K562 (cell line): ENCODE results near the gene CD300C. TPM values are rescaled to one million over a fixed set of nuclear protein-coding genes. Genes with fewer than 3 reads are reported as not detected.

Source experiments
- ATAC-seq: fragments of 200-7000 bp; cut with Tn5 transposase; 3 replicates; pipeline ENCODE4 v1.9.1; 2020; ENCODE audit warnings: moderate library complexity
- BruUV-seq: library from RNA; stranded (reverse); fragments of 400-500 nt; replicated peaks from 2 replicates; lab custom pipeline; 2021; lab: Mats Ljungman, UMichigan
- CTCF ChIA-PET: fragments of 300-600 bp; formaldehyde crosslinking; extraction: SDS; loops from one replicate; lab custom pipeline; 2021; ENCODE audit warnings: low intra/inter-chr PET ratio; lab: Yijun Ruan, JAX
- POLR2A ChIA-PET: fragments of 300-600, 350-650 bp; sonication (Branson Sonifier 250); formaldehyde crosslinking; extraction: SDS; loops from one replicate; lab custom pipeline; 2021; ENCODE audit warnings: antibody characterized with exemption, inconsistent platforms; lab: Yijun Ruan, JAX
- DNase-seq, 4 experiments: peaks; one replicate each; pipeline versions ENCODE4 v3.0.0 to v3.0.0-alpha.2; 2011 to 2018; ENCODE audit warnings: low spot score in 3 of 4, mixed read lengths in 3 of 4; ENCODE audit errors: extremely low read depth in 1 of 4
- FAIRE-seq: peaks from 2 replicates; lab custom pipeline; 2011; peaks lifted over from hg19 to GRCh38; lab: Jason Lieb, UNC
- H2AFZ ChIP-seq: 2 replicates; pipeline ENCODE4 v1.6.0; 2011; ENCODE audit warnings: low read depth, low read length, control low read depth, inconsistent platforms
- H3K27ac ChIP-seq: fragments of 200-600 bp; 3 replicates; pipeline ENCODE4 v1.8.0; 2011; ENCODE audit warnings: low read depth, mild to moderate bottlenecking, control low read depth, inconsistent platforms, low read length, moderate library complexity, mixed read lengths; ENCODE audit errors: extremely low read depth
- H3K27me3 ChIP-seq, 2 experiments: fragments of 300-600 bp in 1 of 2; 2 replicates in 1 of 2; 3 replicates in 1 of 2; pipeline versions ENCODE4 v1.6.0 to v1.8.0; 2011; ENCODE audit warnings: inconsistent platforms in 2 of 2, low read length in 2 of 2, mild to moderate bottlenecking in 1 of 2, mixed read lengths in 1 of 2, moderate library complexity in 1 of 2; ENCODE audit not compliant: control insufficient read depth in 2 of 2, insufficient read depth in 2 of 2
- H3K36me3 ChIP-seq: fragments of 300-600 bp; 3 replicates; pipeline ENCODE4 v1.8.0; 2011; ENCODE audit warnings: mild to moderate bottlenecking, low read length, inconsistent platforms; ENCODE audit not compliant: control insufficient read depth, insufficient read depth
- H3K4me1 ChIP-seq, 2 experiments: fragments of 200-600 bp in 1 of 2; replicated peaks in 1 of 2; 2 replicates in 1 of 2; 3 replicates in 1 of 2; pipeline versions ENCODE4 v1.5.1 to v1.8.0; 2011; ENCODE audit warnings: inconsistent platforms in 2 of 2, low read length in 2 of 2, mild to moderate bottlenecking in 1 of 2, mixed read lengths in 1 of 2, moderate library complexity in 1 of 2; ENCODE audit not compliant: control insufficient read depth in 2 of 2, insufficient read depth in 2 of 2
- H3K4me2 ChIP-seq: 2 replicates; pipeline ENCODE4 v1.6.1; 2011; ENCODE audit warnings: low read length, control low read depth, inconsistent platforms, mixed read lengths; ENCODE audit not compliant: insufficient read depth
- H3K4me3 ChIP-seq: fragments of 200-600 bp; sonication (generic), shearing (Covaris generic); 2 replicates; pipeline ENCODE4 v1.5.1; 2016; ENCODE audit warnings: control low read depth, inconsistent platforms
- H3K79me2 ChIP-seq: fragments of 200-600 bp; 3 replicates; pipeline ENCODE4 v1.8.0; 2011; ENCODE audit warnings: low read length, inconsistent platforms; ENCODE audit not compliant: control insufficient read depth, insufficient read depth
- H3K9ac ChIP-seq, 2 experiments: 2 replicates each; pipeline versions ENCODE4 v1.6.0 to v1.6.1; 2011; ENCODE audit warnings: low read depth in 2 of 2, low read length in 2 of 2, control low read depth in 1 of 2, inconsistent platforms in 1 of 2, mild to moderate bottlenecking in 1 of 2, mixed read lengths in 1 of 2; ENCODE audit not compliant: insufficient read depth in 1 of 2
- H3K9me1 ChIP-seq: one replicate; pipeline ENCODE4 v1.6.0; 2011; ENCODE audit warnings: inconsistent platforms, mild to moderate bottlenecking, low read length, moderate library complexity; ENCODE audit not compliant: control insufficient read depth, insufficient read depth
- H3K9me3 ChIP-seq: replicated peaks from 2 replicates; pipeline ENCODE4 v1.5.1; 2011; ENCODE audit warnings: low read depth, low read length, inconsistent platforms; ENCODE audit not compliant: control insufficient read depth, insufficient read depth
- H4K20me1 ChIP-seq: replicated peaks from 2 replicates; pipeline ENCODE4 v1.6.1; 2011; ENCODE audit warnings: low read length, inconsistent platforms, mixed read lengths; ENCODE audit not compliant: control insufficient read depth, insufficient read depth
- HDAC3 ChIP-seq: fragments of 450-650 bp; IDR thresholded peaks from 2 replicates; pipeline ENCODE4 v1.6.1; 2018; ENCODE audit warnings: borderline replicate concordance, mild to moderate bottlenecking, moderate library complexity; ENCODE audit not compliant: partially characterized antibody
- LEF1 ChIP-seq: fragments of 450-650 bp; IDR thresholded peaks from 2 replicates; pipeline ENCODE4 v1.6.1; 2016; ENCODE audit warnings: mild to moderate bottlenecking
- MTA2 ChIP-seq: fragments of 450-650 bp; IDR thresholded peaks from 2 replicates; pipeline ENCODE4 v1.6.1; 2016; ENCODE audit warnings: low read depth
- NRF1 ChIP-seq, 2 experiments: fragments of 450-650 bp; IDR thresholded peaks in 1 of 2; conservative IDR thresholded peaks in 1 of 2; 2 replicates each; pipeline ENCODE4 v1.6.1; 2014; ENCODE audit warnings: mild to moderate bottlenecking in 2 of 2
- RB1 ChIP-seq: fragments of 450-650 bp; IDR thresholded peaks from 2 replicates; pipeline ENCODE4 v1.6.1; 2017; ENCODE audit warnings: low read depth, mild to moderate bottlenecking
- RNF2 ChIP-seq: sonication (generic); IDR thresholded peaks from 2 replicates; pipeline ENCODE4 v1.6.1; 2016
- SIX5 ChIP-seq, 2 experiments: IDR thresholded peaks; 2 replicates each; pipeline ENCODE4 v1.6.1; 2011; ENCODE audit warnings: low read length in 2 of 2, borderline replicate concordance in 1 of 2, low read depth in 1 of 2, mild to moderate bottlenecking in 1 of 2, moderate library complexity in 1 of 2; ENCODE audit not compliant: insufficient read depth in 1 of 2
- SMARCA4 ChIP-seq: fragments of 450-650 bp; IDR thresholded peaks from 2 replicates; pipeline ENCODE4 v1.6.1; 2016
- SMARCA5 ChIP-seq: fragments of 450-650 bp; IDR thresholded peaks from 2 replicates; pipeline ENCODE4 v1.6.1; 2016
- SMC3 ChIP-seq: conservative IDR thresholded peaks from 2 replicates; pipeline ENCODE4 v1.6.1; 2011; ENCODE audit warnings: low read depth, low read length, improper control_type of control experiment; ENCODE audit not compliant: insufficient read depth
- STAG1 ChIP-seq: sonication (generic); formaldehyde crosslinking; IDR thresholded peaks from 2 replicates; pipeline ENCODE4 v1.5.0; 2020; ENCODE audit warnings: missing genetic modification reagents, borderline replicate concordance
- TEAD2 ChIP-seq: fragments of 450-650 bp; IDR thresholded peaks from 2 replicates; pipeline ENCODE4 v1.6.1; 2016; ENCODE audit warnings: missing genetic modification characterization, control low read depth, missing compliant biosample characterization
- ZBTB12 ChIP-seq: fragments of 250-450 bp; sonication (Bioruptor Pico); IDR thresholded peaks from 2 replicates; pipeline ENCODE4 v1.4.0; 2020
- ZNF57 ChIP-seq: fragments of 450-650 bp; formaldehyde crosslinking; IDR thresholded peaks from 2 replicates; pipeline ENCODE4 v1.4.0; 2020; ENCODE audit warnings: mild to moderate bottlenecking, moderate library complexity
- ZNF695 ChIP-seq: fragments of 450-650 bp; formaldehyde crosslinking; IDR thresholded peaks from 2 replicates; pipeline ENCODE4 v1.4.0; 2020; ENCODE audit warnings: mild to moderate bottlenecking, moderate library complexity
- WGBS: fragments of 100-300 bp; shearing (Covaris generic); methylation state at CpG from one replicate; pipeline ENCODE4 v1.1.6; 2016; ENCODE audit warnings: low coverage, mixed read lengths; ENCODE audit not compliant: insufficient coverage; ENCODE audit errors: missing lambda C conversion rate; 5-methylcytosine and 5-hydroxymethylcytosine counted together
- in situ Hi-C: fragments of 300-500 bp; cut with MboI; formaldehyde crosslinking; loops from 4 replicates; pipeline ENCODE4 v1.15.0; 2018; ENCODE audit warnings: inconsistent platforms, mixed read lengths
- intact Hi-C: fragments of 100-400 bp; cut with micrococcal nuclease; formaldehyde crosslinking; loops from 2 replicates; pipeline ENCODE4 v1.14.2; 2022
- polyA plus RNA-seq, 8 experiments: library from polyadenylated mRNA; depleted of rRNA in 4 of 8; stranded (reverse) in 5 of 8; unstranded in 3 of 8; fragments of >200 nt; fragmentation: Nextera tagmentation in 2 of 8; fragmentation: Illumina TruSeq in 1 of 8; extraction: Ambion mirVana in 2 of 8; extraction: Trizol in 1 of 8; gene quantifications; 2 replicates each; pipeline versions ENCODE4 v1.2.1 to v1.2.3, GENCODE V29; 2011 to 2014; ENCODE audit warnings: inconsistent platforms in 1 of 8, missing spikeins in 1 of 8
- total RNA-seq, 7 experiments: library from RNA; depleted of rRNA in 6 of 7; stranded (reverse); fragments of >200 nt in 6 of 7; fragmentation: Illumina TruSeq in 2 of 7; extraction: Trizol in 2 of 7; gene quantifications; 2 replicates each; pipeline versions ENCODE4 v1.2.1 to v1.2.3, GENCODE V29; 2011 to 2021; ENCODE audit warnings: low replicate concordance in 1 of 7

The CD300C gene
- total and polyA plus RNA-seq, 9 of the 15 experiments (the other 6 are each of a cell fraction or from before 2014, with no cell fraction given): 0.04 to 0.16 (median 0.07) TPM; not detected in 6

GRCh38 chr17:74566132-74566753, 20.3 kb upstream of the CD300C start:
- Histone ChIP-seq H4K20me1 (peaks cover 4% of the 10 kb centered on the region), H3K4me2 (no peak overlapping the region), H3K27ac (no peak overlapping the region), H3K79me2 (no peaks in the 10 kb centered on the region), H2AFZ (no peak overlapping the region), H3K9me3 (no peaks in the 10 kb centered on the region), H3K27me3 (peaks cover 0 to 48% of the 10 kb centered on the region in 2 experiments; a peak in 4 of 5 replicates), H3K36me3 (no peaks in the 10 kb centered on the region), H3K9ac (no peak overlapping the region), H3K4me1 (no peaks in the 10 kb centered on the region), H3K9me1 (no peaks in the 10 kb centered on the region), H3K4me3 (no peak overlapping the region)
- FAIRE-seq: peak; percentile 81
- BruUV-seq: no TSS peak
- WGBS: 2% methylated on average over 9 of the region's 9 CpGs
- in situ Hi-C loops (no loop called here), intact Hi-C loops (no loop called here)
- peak; percentile 94 for ATAC-seq
- DNase-seq: peak; percentile 34 to 54 (median 52)
- CTCF ChIA-PET: no interaction called here
- POLR2A ChIA-PET: interaction anchor here (0.5 to 1.4 kb wide), 7 partner anchors 9 to 228 kb away, joined by 3 to 6 read pairs (median 3); no protein-coding TSS in a partner anchor
- TF ChIP-seq TEAD2 (no peak), LEF1 (no peak), RNF2 (no peak), NRF1 (conservative IDR thresholded peaks at IDR 0.05 in 1 of 2, IDR thresholded peaks at IDR 0.05 in 1 of 2) (no peak), STAG1 (CRISPR knock-in tag) (no peak; the same call in 1 of the 2 replicates), RB1 (peak; percentile 28; the same call in 1 of the 2 replicates), SIX5 (IDR thresholded peaks at IDR 0.05; ENCODE audit: borderline replicate concordance in 1 of 2, insufficient read depth in 1 of 2, low read depth in 1 of 2, low read length in 2 of 2) (no peak), SMARCA5 (no peak), ZNF695 (CRISPR knock-in tag) (no peak), SMARCA4 (no peak), MTA2 (no peak), ZBTB12 (CRISPR knock-in tag) (no peak), SMC3 (0 out of 2 replicates have a peak, but pooled peaks have one; percentile 4), HDAC3 (no peak), ZNF57 (CRISPR knock-in tag) (no peak)
